ENCODE data around the gene RTEL1. TPM values are rescaled to one million over a fixed set of nuclear protein-coding genes. Genes with fewer than 3 reads are reported as not detected.

RTEL1 gene
- total and polyA plus RNA-seq, 2 experiments from 2014 or later = 14.8 to 14.9 TPM

GRCh38 chr20:63696628-63697356 is 38.7 kb downstream of the RTEL1 start, which contains the start of gene TNFRSF6B:
Gene TNFRSF6B (plus strand): TSS chr20:63696652. CDS start chr20:63696768, 116 bp downstream.
- H3K36me3 ChIP-seq = no peaks in the 10 kb centered on the region
- H3K4me3 ChIP-seq = no peak within 1 kb of the TSS
- no peaks in the 10 kb centered on the region for H3K27me3 ChIP-seq
- H3K9me3 ChIP-seq (ENCODE audit: low read depth) = no peaks in the 10 kb centered on the region
- no peak within 1 kb of the TSS for H3K27ac ChIP-seq
- TF ChIP-seq CTCF (IDR thresholded peaks at IDR 0.05; ENCODE audit: low read depth, low read length) = no peak
- peak in 1 of 2 donors; percentile 39 for DNase-seq (ENCODE audit: low read depth in 1 of 2, low spot score in 1 of 2)
- peaks cover 6% of the 10 kb centered on the region for H3K4me1 ChIP-seq (ENCODE audit: low read depth)

- Histone ChIP-seq H3K27me3 (no peaks in the 10 kb centered on the region), H3K27ac (no peak overlapping the region), H3K9me3 (ENCODE audit: low read depth) (no peaks in the 10 kb centered on the region), H3K4me3 (no peak overlapping the region), H3K36me3 (no peaks in the 10 kb centered on the region), H3K4me1 (ENCODE audit: low read depth) (peaks cover 6% of the 10 kb centered on the region)
- TF ChIP-seq CTCF (IDR thresholded peaks at IDR 0.05; ENCODE audit: low read depth, low read length) = no peak
- no peak for DNase-seq (ENCODE audit: low read depth in 1 of 2, low spot score in 1 of 2)
These were observed 39.3 kb downstream of the RTEL1 start for GRCh38 chr20:63697357-63697867.

GRCh38 chr20:63697868-63698545 is 39.9 kb downstream of the RTEL1 start:
- TF ChIP-seq CTCF (IDR thresholded peaks at IDR 0.05; ENCODE audit: low read depth, low read length) = no peak
- no peak for DNase-seq (ENCODE audit: low read depth in 1 of 2, low spot score in 1 of 2)
- Histone ChIP-seq H3K27me3 (no peaks in the 10 kb centered on the region), H3K4me3 (no peak overlapping the region), H3K36me3 (no peaks in the 10 kb centered on the region), H3K9me3 (ENCODE audit: low read depth) (no peaks in the 10 kb centered on the region), H3K27ac (no peak overlapping the region), H3K4me1 (ENCODE audit: low read depth) (peaks cover 6% of the 10 kb centered on the region)

- H3K4me1 ChIP-seq (ENCODE audit: low read depth) = peaks cover 6% of the 10 kb centered on the region
- DNase-seq (ENCODE audit: low read depth in 1 of 2, low spot score in 1 of 2) = peak in 1 of 2 donors; percentile 84
- H3K36me3 ChIP-seq = no peaks in the 10 kb centered on the region
- no peaks in the 10 kb centered on the region for H3K27me3 ChIP-seq
- TF ChIP-seq CTCF (IDR thresholded peaks at IDR 0.05; ENCODE audit: low read depth, low read length) = no peak
- H3K27ac ChIP-seq = no peak overlapping the region
- H3K4me3 ChIP-seq = no peak overlapping the region
- no peaks in the 10 kb centered on the region for H3K9me3 ChIP-seq (ENCODE audit: low read depth)
These were observed 40.8 kb downstream of the RTEL1 start for GRCh38 chr20:63698739-63699465.

- H3K27me3 ChIP-seq = no peaks in the 10 kb centered on the region
- no peak overlapping the region for H3K4me3 ChIP-seq
- no peaks in the 10 kb centered on the region for H3K9me3 ChIP-seq (ENCODE audit: low read depth)
- DNase-seq (ENCODE audit: low read depth in 1 of 2, low spot score in 1 of 2) = no peak
- H3K36me3 ChIP-seq = peaks cover 4% of the 10 kb centered on the region
- no peak for TF ChIP-seq CTCF (IDR thresholded peaks at IDR 0.05; ENCODE audit: low read depth, low read length)
- no peak overlapping the region for H3K27ac ChIP-seq
- peaks cover 6% of the 10 kb centered on the region for H3K4me1 ChIP-seq (ENCODE audit: low read depth)
These were observed 41.5 kb downstream of the RTEL1 start for GRCh38 chr20:63699466-63700198.
